A549 (cell line): Measurements from ENCODE around the gene POLR3H. TPM values are rescaled to one million over a fixed set of nuclear protein-coding genes. Genes with fewer than 3 reads are reported as not detected.
"Not testable (repeated sequence)": the region's sequence is repeated elsewhere in the genome, so short reads cannot be mapped to it uniquely, and the experiment has no call there.

Experiments
- ATAC-seq, 2 experiments: fragments of 200-7000 bp in 1 of 2; fragments of >200 bp in 1 of 2; cut with Nextera tagmentation in 1 of 2; cut with Tn5 transposase in 1 of 2; 3 replicates each; pipeline versions ENCODE4 v1.8.0 to v1.9.1; 2018 to 2020; ENCODE audit warnings: mild to moderate bottlenecking in 1 of 2, moderate library complexity in 1 of 2
- CTCF ChIA-PET: fragments of 300-600 bp; sonication (Branson Sonifier 250); formaldehyde crosslinking; extraction: SDS; loops from one replicate; lab custom pipeline; 2021; ENCODE audit warnings: antibody characterized with exemption, inconsistent platforms; lab: Yijun Ruan, JAX
- POLR2A ChIA-PET: fragments of 350-600 bp; formaldehyde crosslinking; extraction: SDS; loops from one replicate; lab custom pipeline; 2021; ENCODE audit warnings: antibody characterized with exemption, inconsistent platforms; lab: Yijun Ruan, JAX
- DNase-seq, 2 experiments: peaks; one replicate each; pipeline versions ENCODE4 v3.0.0 to v3.0.0-alpha.2; 2011 to 2016; ENCODE audit warnings: low read depth in 1 of 2, low spot score in 1 of 2
- FAIRE-seq: peaks from 2 replicates; lab custom pipeline; 2011; peaks lifted over from hg19 to GRCh38; lab: Jason Lieb, UNC
- H3K27ac ChIP-seq, 2 experiments: fragments of >200 bp; sonication (Bioruptor Twin); formaldehyde crosslinking; 3 replicates each; pipeline ENCODE4 v1.5.1; 2016 to 2017
- H3K4me1 ChIP-seq: fragments of >200 bp; sonication (Bioruptor Twin); formaldehyde crosslinking; 3 replicates; pipeline ENCODE4 v1.6.1; 2016
- H3K4me2 ChIP-seq: fragments of >200 bp; sonication (Bioruptor Twin); formaldehyde crosslinking; 3 replicates; pipeline ENCODE4 v1.6.1; 2016
- H3K4me3 ChIP-seq: fragments of >200 bp; sonication (Bioruptor Twin); formaldehyde crosslinking; 3 replicates; pipeline ENCODE4 v1.5.1; 2016
- H3K9me3 ChIP-seq: fragments of >200 bp; sonication (Bioruptor Twin); formaldehyde crosslinking; 3 replicates; pipeline ENCODE4 v1.6.1; 2016
- BCL3 ChIP-seq: fragments of >200 bp; sonication (Bioruptor Twin); formaldehyde crosslinking; IDR thresholded peaks from 3 replicates; pipeline ENCODE4 v1.6.1; 2016
- CTCF ChIP-seq: fragments of >200 bp; sonication (Bioruptor Twin); formaldehyde crosslinking; IDR thresholded peaks from 3 replicates; pipeline ENCODE4 v1.5.1; 2016
- EHMT2 ChIP-seq: fragments of 200-600 bp; sonication (generic); IDR thresholded peaks from 2 replicates; pipeline ENCODE4 v1.6.1; 2016; ENCODE audit warnings: antibody characterized with exemption, low read depth, mild to moderate bottlenecking, moderate library complexity
- JUN ChIP-seq, 2 experiments: fragments of >200 bp; sonication (Bioruptor Twin); formaldehyde crosslinking; IDR thresholded peaks; 2 replicates in 1 of 2; 3 replicates in 1 of 2; pipeline ENCODE4 v1.6.1; 2016 to 2017
- MAX ChIP-seq: IDR thresholded peaks from 2 replicates; pipeline ENCODE4 v1.6.1; 2012
- MAZ ChIP-seq: fragments of 150-350 bp; IDR thresholded peaks from 2 replicates; pipeline ENCODE4 v1.6.1; 2014; ENCODE audit warnings: antibody characterized with exemption, low read depth, low read length, borderline replicate concordance
- PHF8 ChIP-seq: fragments of 200-600 bp; sonication (generic); IDR thresholded peaks from 2 replicates; pipeline ENCODE4 v1.6.1; 2016; ENCODE audit warnings: low read depth, mild to moderate bottlenecking, antibody characterized with exemption, moderate library complexity, borderline replicate concordance
- POLR2A ChIP-seq: IDR thresholded peaks from 2 replicates; pipeline ENCODE4 v1.6.1; 2012; ENCODE audit warnings: mild to moderate bottlenecking, low read length
- POLR2AphosphoS2 ChIP-seq: conservative IDR thresholded peaks from 2 replicates; pipeline ENCODE4 v1.6.1; 2012; ENCODE audit warnings: low read length, improper control_type of control experiment, inconsistent platforms
- RAD21 ChIP-seq, 2 experiments: fragments of >200 bp in 1 of 2; sonication (Bioruptor Twin) in 1 of 2; formaldehyde crosslinking in 1 of 2; IDR thresholded peaks in 1 of 2; conservative IDR thresholded peaks in 1 of 2; 2 replicates in 1 of 2; 3 replicates in 1 of 2; pipeline ENCODE4 v1.6.1; 2012 to 2018; ENCODE audit warnings: inconsistent platforms in 1 of 2
- RARB ChIP-seq: fragments of 250-450 bp; sonication (Bioruptor Pico); IDR thresholded peaks from 2 replicates; pipeline ENCODE4 v1.8.0; 2021; ENCODE audit warnings: mild to moderate bottlenecking, moderate library complexity
- SMC3 ChIP-seq: fragments of >200 bp; sonication (Bioruptor Twin); formaldehyde crosslinking; IDR thresholded peaks from 3 replicates; pipeline ENCODE4 v1.6.1; 2018; ENCODE audit warnings: inconsistent platforms
- SREBF2 ChIP-seq: fragments of 450-650 bp; IDR thresholded peaks from 2 replicates; pipeline ENCODE4 v1.6.1; 2014; ENCODE audit warnings: mild to moderate bottlenecking, moderate library complexity
- ZC3H11A ChIP-seq: fragments of 450-650 bp; IDR thresholded peaks from 2 replicates; pipeline ENCODE4 v1.6.1; 2014; ENCODE audit warnings: antibody characterized with exemption, mild to moderate bottlenecking
- ZFP36 ChIP-seq: fragments of 450-650 bp; IDR thresholded peaks from 2 replicates; pipeline ENCODE4 v1.6.1; 2014; ENCODE audit warnings: borderline replicate concordance; ENCODE audit not compliant: partially characterized antibody
- WGBS: methylation state at CpG from one replicate; pipeline ENCODE4 v1.1.6; 2017; ENCODE audit errors: missing lambda C conversion rate; 5-methylcytosine and 5-hydroxymethylcytosine counted together
- polyA minus RNA-seq: library from RNA; depleted of rRNA, polyadenylated mRNA; stranded (reverse); fragments of >200 nt; gene quantifications from 2 replicates; pipeline ENCODE4 v1.2.3, GENCODE V29; 2011; rRNA and poly(A)+ RNA removed
- polyA plus RNA-seq, 4 experiments: library from polyadenylated mRNA; depleted of rRNA in 3 of 4; stranded (reverse); fragments of >200 nt; fragmentation: RNase III in 1 of 4; extraction: RNeasy Plus Mini Kit Qiagen cat#74134 plus additional on column Dnase treatment in 1 of 4; gene quantifications; 2 replicates in 3 of 4; 3 replicates in 1 of 4; pipeline ENCODE4 v1.2.3, GENCODE V29; 2011 to 2017

Gene POLR3H
- polyA plus RNA-seq (2011; rRNA removed) (24.5 and 26.0 TPM in 2 replicates), polyA plus RNA-seq (2017; fragmentation: RNase III; extraction: RNeasy Plus Mini Kit Qiagen cat#74134 plus additional on column Dnase treatment) (26.1 to 27.7 TPM (median 27.5 TPM) in 3 replicates), polyA minus RNA-seq (19.9 and 33.9 TPM in 2 replicates)
- 50.6 TPM in 2 replicates for polyA plus RNA-seq (2012; cell fraction: cytosol; rRNA removed)
- 37.0 and 41.9 TPM in 2 replicates for polyA plus RNA-seq (2012; cell fraction: nucleus; rRNA removed)

- 2% methylated on average over 7 of the region's 80 CpGs for WGBS
- Histone ChIP-seq H3K4me3 (peak within 1 kb of the TSS; percentile 98), H3K9me3 (no peaks in the 10 kb centered on the region)
- FAIRE-seq = no peak
- TF ChIP-seq EHMT2 (no peak), BCL3 (no peak), SMC3 (peak; percentile 67), CTCF (peak; percentile 70), JUN (IDR thresholded peaks at IDR 0.05) (peak in 1 of 2 experiments; percentile 53; a peak in 2 of 5 replicates), ZFP36 (no peak), MAX (peak; percentile 91), RARB (no peak), PHF8 (0 out of 2 replicates have a peak, but pooled peaks have one; percentile 36), SREBF2 (no peak), MAZ (peak; percentile 45; the same call in 1 of the 2 replicates), POLR2AphosphoS2 (no peak), ZC3H11A (no peak), RAD21 (conservative IDR thresholded peaks at IDR 0.05 in 1 of 2, IDR thresholded peaks at IDR 0.05 in 1 of 2) (peak; percentile 52 to 55), POLR2A (peak; percentile 78)
- TF ChIP-seq, all 56 proteins: peak for 8
- Histone ChIP-seq H3K4me2 (peak within 1 kb of the TSS; percentile 86), H3K27ac (peak within 1 kb of the TSS; percentile 94 to 99), H3K4me1 (peaks cover 20% of the 10 kb centered on the region)
- ATAC-seq (peak; percentile 93 to 97), DNase-seq (peak; percentile 82 to 93)
- POLR2A ChIA-PET = interaction anchor here (0.6 to 1.0 kb wide), 3 partner anchors 46 to 60 kb away, joined by 3 to 9 read pairs (median 3); partner anchors contain the start of gene PMM1
- CTCF ChIA-PET = interaction anchor here (0.6 to 2.1 kb wide), 27 partner anchors 9 to 153 kb away, joined by 3 to 23 read pairs (median 4); no protein-coding TSS in a partner anchor
Observed at GRCh38 chr22:41543854-41544670, at the start of gene POLR3H. TSS of gene POLR3H (minus strand) at chr22:41544470. CDS start at chr22:41544101, 369 bp downstream.

GRCh38 chr22:41593336-41593960 is 49.2 kb upstream of the POLR3H start:
- H3K9me3 ChIP-seq, FAIRE-seq, ATAC-seq, H3K4me3 ChIP-seq, H3K27ac ChIP-seq, H3K4me2 ChIP-seq, DNase-seq: not testable (repeated sequence)
- ChIA-PET POLR2A (interaction anchor here (1.1 kb wide), 1 partner anchor 28 kb away, joined by 3 read pairs; the partner anchor contains the start of genes DESI1 and XRCC6), CTCF (interaction anchor here (1.0 to 3.2 kb wide), 3 partner anchors 12 to 40 kb away, joined by 3 to 12 read pairs (median 4); no protein-coding TSS in a partner anchor)
- H3K4me1 ChIP-seq = peaks cover 21% of the 10 kb centered on the region
- 95% methylated on average over 16 of the region's 51 CpGs for WGBS
